ENCODE results near the gene CD93.

CD93 gene

DNA sequence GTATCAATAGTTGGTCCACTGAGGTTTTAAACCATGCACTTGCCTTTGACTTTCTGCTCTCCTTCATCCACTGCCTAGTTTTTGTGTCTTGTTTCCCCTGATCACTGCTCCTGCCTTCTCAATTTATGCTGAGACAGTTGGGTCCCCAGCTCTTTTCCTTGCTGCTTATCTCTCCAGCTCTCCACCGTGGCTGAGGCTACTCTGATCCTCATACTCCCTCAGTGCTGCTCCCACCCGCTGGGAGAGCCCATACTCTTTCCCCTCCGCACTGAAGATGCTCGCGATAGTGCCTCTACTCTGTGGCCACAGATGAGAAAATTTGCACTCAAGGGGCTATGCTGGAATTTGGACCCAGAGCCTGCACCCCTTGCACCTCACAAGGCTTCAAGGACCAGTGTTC, 33.2 kb downstream of the CD93 start:
- no peak for DNase-seq

DNA sequence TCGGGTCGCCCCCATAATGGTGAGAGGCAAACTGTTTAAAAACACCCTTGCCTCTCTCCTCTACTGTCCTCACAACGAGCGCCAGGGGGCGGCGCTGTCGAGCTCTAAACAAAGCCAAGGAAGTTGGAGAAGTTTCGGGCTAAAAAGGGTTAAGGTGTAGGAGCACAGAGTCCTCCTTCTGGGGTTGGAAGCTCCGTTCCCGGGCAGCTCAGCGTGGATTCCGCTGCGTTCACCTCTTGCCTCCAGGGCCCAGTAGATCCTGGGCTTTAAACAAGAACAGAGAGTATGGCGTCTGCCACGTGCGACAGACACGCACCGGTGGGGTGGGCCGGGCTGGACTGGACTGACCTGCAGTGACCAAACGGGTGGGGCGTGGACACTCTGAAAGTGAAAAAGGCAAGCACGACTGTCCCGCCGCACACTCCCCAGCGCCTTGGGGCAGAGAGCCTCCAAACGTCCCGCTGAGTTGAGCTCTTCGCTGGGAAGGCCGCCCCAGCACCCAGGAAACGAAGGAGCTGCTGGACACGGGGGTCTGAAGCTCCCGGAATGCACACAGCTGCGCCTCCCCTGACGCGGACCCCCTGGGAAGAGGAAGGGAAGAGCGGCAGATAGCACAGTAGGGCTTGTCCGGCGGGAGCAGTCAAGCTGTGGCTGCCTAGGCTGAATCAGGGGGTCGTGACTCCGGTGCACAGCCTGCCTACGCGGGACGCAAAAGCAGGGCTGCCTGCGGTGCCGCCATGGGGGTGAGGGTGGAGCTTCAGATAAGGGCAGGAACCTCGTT, 35.1 kb downstream of the CD93 start:
- no peak for DNase-seq

GRCh38 chr20:23050076-23050838, 35.9 kb downstream of the CD93 start:
- no peak for DNase-seq

- DNase-seq = no peak
Observed at GRCh38 chr20:23049201-23050075, 36.7 kb downstream of the CD93 start, which contains the start of gene THBD. TSS of gene THBD (minus strand) at chr20:23049672. CDS start at chr20:23049504, 168 bp downstream.

- no peak for DNase-seq
Observed at GRCh38 chr20:23048283-23049200, 37.6 kb downstream of the CD93 start.

DNA sequence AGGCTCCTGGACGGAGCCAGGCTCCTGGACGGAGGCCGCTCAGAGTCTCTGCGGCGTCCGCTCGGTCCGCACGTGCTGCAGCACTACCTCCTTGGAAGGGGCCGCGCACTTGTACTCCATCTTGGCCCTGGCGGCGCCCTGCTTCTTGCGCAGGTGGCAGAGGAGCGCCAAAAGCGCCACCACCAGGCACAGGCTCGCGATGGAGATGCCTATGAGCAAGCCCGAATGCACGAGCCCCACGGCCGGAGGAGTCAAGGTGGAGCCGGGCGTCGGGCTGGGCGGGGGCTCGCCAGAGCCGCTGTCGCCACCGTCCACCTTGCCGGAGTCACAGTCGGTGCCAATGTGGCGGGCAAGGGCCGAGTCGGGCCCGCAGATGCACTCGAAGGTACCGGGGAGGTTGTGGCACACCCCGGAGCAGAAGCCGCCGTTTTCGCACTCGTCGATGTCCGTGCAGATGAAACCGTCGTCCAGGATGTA, 38.3 kb downstream of the CD93 start:
- no peak for DNase-seq

- DNase-seq = no peak
Observed at GRCh38 chr20:23047001-23047737, 39.0 kb downstream of the CD93 start.

GRCh38 chr20:23046431-23046830, 39.7 kb downstream of the CD93 start:
- no peak for DNase-seq

DNA sequence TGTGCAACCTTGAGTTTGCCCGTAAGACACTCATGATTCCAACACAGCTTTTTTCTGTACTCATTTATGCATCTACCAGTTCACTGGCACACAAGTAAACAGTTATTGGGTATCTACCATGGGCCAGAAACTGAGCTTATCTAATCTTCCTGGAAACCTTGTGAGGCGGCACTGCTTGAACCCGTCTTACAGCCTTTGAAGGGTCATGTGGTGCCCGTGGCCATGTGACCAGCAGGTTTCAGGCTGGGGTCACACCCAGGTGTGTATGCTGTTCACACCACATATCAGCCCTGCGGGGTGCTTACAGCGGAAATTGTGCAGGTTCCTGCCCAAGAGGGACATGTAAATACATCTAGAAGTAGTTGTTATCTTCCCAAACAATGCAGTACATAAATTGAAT, 42.7 kb downstream of the CD93 start:
- no peak for DNase-seq

- DNase-seq = no peak
Observed at GRCh38 chr20:23042270-23042669, 43.9 kb downstream of the CD93 start.

- DNase-seq = no peak
Observed at GRCh38 chr20:23039885-23040508, 46.1 kb downstream of the CD93 start.

GRCh38 chr20:23039136-23039875, 46.8 kb downstream of the CD93 start:
- no peak for DNase-seq

DNA sequence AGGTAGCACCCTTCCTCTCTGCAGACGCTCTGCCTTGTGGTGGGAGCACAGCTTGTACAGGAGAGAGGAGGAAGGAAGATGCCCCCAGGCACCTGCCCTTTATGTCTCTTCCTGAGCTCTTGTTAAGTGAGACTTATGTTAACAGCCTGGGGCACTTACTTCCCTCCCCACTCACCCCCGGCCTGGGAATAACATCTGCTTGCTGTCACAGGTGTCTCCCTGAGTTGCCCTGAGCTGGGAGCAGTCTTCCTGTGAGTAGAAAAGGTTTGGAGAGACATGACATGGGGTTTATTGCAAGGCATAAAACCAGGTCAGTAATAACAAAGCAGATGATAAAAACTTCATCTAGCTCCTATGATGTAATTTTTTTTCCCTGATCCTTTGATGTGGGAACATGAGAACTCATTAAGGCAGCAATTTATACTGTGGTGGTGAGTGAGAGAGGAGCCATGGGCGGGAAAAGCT, 49.1 kb downstream of the CD93 start:
- DNase-seq = no peak

GRCh38 chr20:23036371-23036770, 49.8 kb downstream of the CD93 start:
- DNase-seq = no peak

GRCh38 chr20:23035731-23036130, 50.4 kb downstream of the CD93 start:
- no peak for DNase-seq

DNA sequence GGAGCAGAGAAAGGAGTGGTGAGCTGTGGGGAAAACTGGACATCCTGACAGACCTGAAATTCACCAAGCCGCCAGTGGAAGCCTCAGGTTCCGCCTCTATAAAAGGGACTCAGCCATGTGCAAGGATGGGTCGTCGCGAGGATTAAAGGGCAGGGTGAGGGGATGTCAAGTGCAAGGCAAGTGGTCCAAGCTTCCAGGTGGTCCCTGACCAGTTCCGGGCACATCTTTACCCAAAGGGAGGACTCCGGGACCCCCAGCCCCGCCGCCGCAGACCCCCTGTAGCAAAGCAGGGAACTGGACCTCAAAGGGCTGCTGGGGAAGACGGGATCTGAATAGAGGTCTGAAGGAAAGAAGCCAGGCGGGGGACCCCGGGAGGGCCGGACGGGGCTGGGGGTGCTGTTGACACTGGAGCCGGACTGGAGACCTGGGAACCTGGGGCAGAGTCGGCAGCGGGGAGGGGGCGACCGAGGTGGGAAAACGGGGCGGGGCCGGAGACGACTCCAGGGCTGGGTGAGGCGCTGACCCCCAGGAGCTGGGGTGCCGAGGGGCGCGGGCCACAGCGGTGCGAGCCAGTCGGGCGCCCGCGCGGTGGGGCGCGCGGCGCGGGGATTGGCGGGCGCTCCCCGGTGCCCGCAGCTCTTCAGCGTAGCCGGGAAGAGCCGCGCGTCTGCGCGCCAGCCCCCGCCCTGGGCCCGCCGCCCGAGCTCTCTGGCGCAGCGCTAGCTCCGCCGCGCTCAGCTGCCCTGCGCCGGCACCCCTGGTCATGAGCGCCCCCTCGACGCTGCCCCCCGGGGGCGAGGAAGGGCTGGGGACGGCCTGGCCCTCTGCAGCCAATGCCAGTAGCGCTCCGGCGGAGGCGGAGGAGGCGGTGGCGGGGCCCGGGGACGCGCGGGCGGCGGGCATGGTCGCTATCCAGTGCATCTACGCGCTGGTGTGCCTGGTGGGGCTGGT, 51.1 kb downstream of the CD93 start, which contains the start of gene SSTR4:
TSS of gene SSTR4 (plus strand) at position 592 of the 951 bp plus-strand sequence. CDS start at position 764, 172 bp downstream.
- no peak for DNase-seq

- DNase-seq = no peak
Observed at GRCh38 chr20:23033918-23034317, 52.2 kb downstream of the CD93 start.

DNA sequence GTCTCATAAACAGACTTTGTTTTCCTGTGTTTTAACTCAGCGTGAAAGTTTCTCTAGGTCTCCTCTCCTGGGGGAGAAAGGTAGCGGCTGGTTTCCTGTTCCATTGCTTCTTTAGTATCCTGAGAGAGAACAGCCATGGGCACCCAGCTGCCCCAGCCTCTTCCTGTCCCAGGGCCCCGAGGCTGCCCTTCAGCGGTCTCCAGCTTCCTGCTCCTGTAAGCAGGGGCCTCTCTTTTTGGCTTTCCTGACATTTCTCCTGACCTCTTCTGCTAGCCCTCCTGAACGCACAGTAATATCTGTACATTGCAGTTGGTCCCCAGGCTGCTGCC, 53.4 kb downstream of the CD93 start:
- no peak for DNase-seq
